ENCODE data around the gene ADCK2. TPM values are rescaled to one million over a fixed set of nuclear protein-coding genes. Genes with fewer than 3 reads are reported as not detected.
"Not testable (repeated sequence)": the region's sequence is repeated elsewhere in the genome, so short reads cannot be mapped to it uniquely, and the experiment has no call there.

The ADCK2 gene
- total RNA-seq, 4 donors from 2014 or later, result 19.7 to 27.2 (median 23.3) TPM

DNA sequence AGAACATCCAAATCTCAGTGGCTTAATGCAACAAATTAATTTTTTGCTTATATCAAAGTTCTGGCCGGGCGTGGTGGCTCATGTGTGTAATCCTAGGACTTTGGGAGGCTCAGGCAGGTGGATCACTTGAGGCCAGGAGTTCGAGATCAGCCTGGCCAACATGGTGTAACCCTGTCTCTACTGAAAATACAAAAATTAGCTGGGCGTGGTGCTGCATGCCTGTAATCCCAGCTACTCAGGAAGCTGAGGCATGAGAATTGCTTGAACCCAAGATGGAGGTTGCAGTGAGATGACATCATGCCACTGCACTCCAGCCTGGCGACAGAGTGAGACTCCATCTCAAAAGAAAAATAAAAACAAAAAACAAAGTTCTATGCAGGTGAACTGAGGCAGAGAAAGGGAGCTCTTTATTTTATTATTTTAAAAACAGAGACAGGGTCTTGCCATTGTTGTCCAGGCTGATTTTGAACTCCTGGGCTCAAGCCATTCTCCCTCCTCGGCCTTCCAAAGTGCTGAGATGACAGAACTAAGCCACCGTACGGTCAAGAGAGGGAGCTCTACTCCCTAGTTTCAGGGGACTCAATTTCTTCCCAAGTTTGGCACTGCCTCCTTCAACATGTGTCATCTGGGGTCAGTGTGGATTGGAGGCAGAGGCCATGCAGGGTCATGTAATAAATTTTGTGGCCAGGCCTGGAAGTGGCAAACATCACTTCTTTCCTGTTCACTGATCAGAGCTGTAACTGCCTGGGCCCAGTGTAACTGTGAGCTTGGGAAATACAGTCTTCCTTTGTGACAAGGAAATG lies 2.4 kb downstream of the ADCK2 start:
- H3K36me3 ChIP-seq, result peaks cover 0 to 12% of the 10 kb centered on the region in 2 donors
- no peak overlapping the region for H3K4me3 ChIP-seq
- H3K27ac ChIP-seq, result peak overlapping the region in 2 of 4 donors; percentile 6 to 35
- TF ChIP-seq POLR2A (IDR thresholded peaks at IDR 0.05), result no peak
- TF ChIP-seq, protein P1, sequence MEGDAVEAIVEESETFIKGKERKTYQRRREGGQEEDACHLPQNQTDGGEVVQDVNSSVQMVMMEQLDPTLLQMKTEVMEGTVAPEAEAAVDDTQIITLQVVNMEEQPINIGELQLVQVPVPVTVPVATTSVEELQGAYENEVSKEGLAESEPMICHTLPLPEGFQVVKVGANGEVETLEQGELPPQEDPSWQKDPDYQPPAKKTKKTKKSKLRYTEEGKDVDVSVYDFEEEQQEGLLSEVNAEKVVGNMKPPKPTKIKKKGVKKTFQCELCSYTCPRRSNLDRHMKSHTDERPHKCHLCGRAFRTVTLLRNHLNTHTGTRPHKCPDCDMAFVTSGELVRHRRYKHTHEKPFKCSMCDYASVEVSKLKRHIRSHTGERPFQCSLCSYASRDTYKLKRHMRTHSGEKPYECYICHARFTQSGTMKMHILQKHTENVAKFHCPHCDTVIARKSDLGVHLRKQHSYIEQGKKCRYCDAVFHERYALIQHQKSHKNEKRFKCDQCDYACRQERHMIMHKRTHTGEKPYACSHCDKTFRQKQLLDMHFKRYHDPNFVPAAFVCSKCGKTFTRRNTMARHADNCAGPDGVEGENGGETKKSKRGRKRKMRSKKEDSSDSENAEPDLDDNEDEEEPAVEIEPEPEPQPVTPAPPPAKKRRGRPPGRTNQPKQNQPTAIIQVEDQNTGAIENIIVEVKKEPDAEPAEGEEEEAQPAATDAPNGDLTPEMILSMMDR (IDR thresholded peaks at IDR 0.05 in 4 of 5, conservative IDR thresholded peaks at IDR 0.05 in 1 of 5), result peak in 2 of 5 experiments; percentile 25 to 40
- intact Hi-C loops (cut with DNase I; ENCODE audit: low total_unique reads) (loop anchor here (5.0 to 10.0 kb wide), 4 partner anchors 137 to 860 kb away; partner anchors contain the start of gene MRPS33), in situ Hi-C loops (cut with MboI; ENCODE audit: low sequenced_read_pairs in 4 of 4) (loop anchor here in 3 of 4 donors (25.0 kb wide), 1 partner anchor 337 kb away; the partner anchor contains the start of gene MRPS33 (in 3 of the 3))
- peak; percentile 53 to 62 for ATAC-seq
- H3K4me1 ChIP-seq, result peaks cover 16 to 26% of the 10 kb centered on the region in 2 donors
- peak in 1 of 2 donors; percentile 31 for DNase-seq
- H3K9me3 ChIP-seq, result no peaks in the 10 kb centered on the region
- H3K27me3 ChIP-seq, result no peaks in the 10 kb centered on the region

DNA sequence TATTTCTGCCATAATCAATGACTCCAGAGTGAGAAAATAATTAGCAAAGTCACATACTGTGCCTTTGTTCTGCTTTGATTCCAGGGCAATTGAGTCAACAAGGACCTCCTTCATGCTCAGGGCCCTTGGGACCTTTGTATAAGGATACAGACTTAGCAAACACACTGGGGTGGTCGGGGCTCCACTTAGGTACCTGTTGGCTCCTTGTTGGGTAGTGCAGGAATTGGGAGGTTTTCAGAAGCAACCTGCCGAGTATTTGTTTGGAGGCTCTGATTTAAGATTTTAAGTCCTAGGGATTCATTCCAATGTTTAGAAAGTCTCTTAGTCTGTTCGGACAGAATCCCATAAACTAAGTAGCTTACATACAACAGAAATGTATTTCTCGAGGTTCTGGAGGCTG lies 3.0 kb downstream of the ADCK2 start:
- Histone ChIP-seq H3K9me3 (no peaks in the 10 kb centered on the region), H3K4me1 (peaks cover 16 to 26% of the 10 kb centered on the region in 2 donors), H3K27ac (peak overlapping the region in 1 of 4 donors; percentile 35), H3K27me3 (no peaks in the 10 kb centered on the region), H3K4me3 (no peak overlapping the region), H3K36me3 (peaks cover 0 to 18% of the 10 kb centered on the region in 2 donors)
- in situ Hi-C loops (cut with MboI; ENCODE audit: low sequenced_read_pairs in 4 of 4) (loop anchor here in 3 of 4 donors (25.0 kb wide), 1 partner anchor 337 kb away; the partner anchor contains the start of gene MRPS33 (in 3 of the 3)), intact Hi-C loops (cut with DNase I; ENCODE audit: low total_unique reads) (loop anchor here (5.0 to 10.0 kb wide), 3 partner anchors 137 to 859 kb away; partner anchors contain the start of gene MRPS33)
- no peak for ATAC-seq
- TF ChIP-seq, protein P1 (IDR thresholded peaks at IDR 0.05 in 4 of 5, conservative IDR thresholded peaks at IDR 0.05 in 1 of 5), result no peak
- no peak for TF ChIP-seq POLR2A (IDR thresholded peaks at IDR 0.05)
- no peak for DNase-seq

DNA sequence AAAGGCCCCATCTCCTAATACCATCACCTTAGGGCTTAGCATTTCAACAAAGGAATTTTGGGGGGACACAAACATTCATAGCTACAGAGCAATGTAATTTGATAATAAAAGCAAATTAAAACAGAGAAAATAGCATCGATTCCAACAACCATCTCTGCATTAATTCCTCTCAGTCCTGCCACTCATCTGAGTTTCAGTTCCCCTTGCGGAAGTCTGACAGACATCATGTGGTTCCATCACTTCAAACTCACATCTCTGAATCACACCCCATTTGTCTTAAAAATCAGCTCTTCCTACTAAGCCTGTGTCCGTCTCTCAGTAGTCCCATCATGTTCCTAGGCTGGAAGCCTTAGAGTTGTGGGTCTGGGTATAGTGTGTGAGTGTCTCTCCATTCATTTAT lies 3.6 kb downstream of the ADCK2 start:
- Histone ChIP-seq H3K27ac (no peak overlapping the region), H3K4me1 (peaks cover 16 to 26% of the 10 kb centered on the region in 2 donors), H3K9me3 (no peaks in the 10 kb centered on the region), H3K27me3 (no peaks in the 10 kb centered on the region), H3K36me3 (peaks cover 0 to 24% of the 10 kb centered on the region in 2 donors), H3K4me3 (no peak overlapping the region)
- ATAC-seq, result no peak
- no peak for TF ChIP-seq POLR2A (IDR thresholded peaks at IDR 0.05)
- TF ChIP-seq, protein P1 (IDR thresholded peaks at IDR 0.05 in 4 of 5, conservative IDR thresholded peaks at IDR 0.05 in 1 of 5), result no peak
- no peak for DNase-seq
- in situ Hi-C loops (cut with MboI; ENCODE audit: low sequenced_read_pairs in 4 of 4), result loop anchor here in 3 of 4 donors (25.0 kb wide), 1 partner anchor 336 kb away; the partner anchor contains the start of gene MRPS33 (in 3 of the 3)
- intact Hi-C loops (cut with DNase I; ENCODE audit: low total_unique reads), result loop anchor here (5.0 to 10.0 kb wide), 3 partner anchors 136 to 858 kb away; partner anchors contain the start of gene MRPS33

DNA sequence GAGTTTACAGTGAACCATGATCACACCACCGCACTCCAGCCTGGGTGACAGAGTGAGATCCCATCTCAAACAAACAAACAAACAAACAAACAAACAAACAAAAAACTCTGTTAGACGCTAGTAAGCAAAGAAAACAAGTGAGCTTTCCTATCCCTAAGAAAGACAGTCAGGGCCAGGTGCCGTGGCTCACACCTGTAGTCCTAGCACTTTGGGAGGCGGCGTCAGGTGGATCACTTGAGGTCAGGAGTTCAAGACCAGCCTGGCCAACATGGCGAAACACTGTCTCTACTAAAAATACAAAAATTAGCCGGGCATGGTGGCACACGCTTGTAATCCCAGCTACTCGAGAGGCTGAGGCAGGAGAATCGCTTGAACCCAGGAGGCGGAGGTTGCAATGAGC lies 4.2 kb downstream of the ADCK2 start:
- in situ Hi-C loops (cut with MboI; ENCODE audit: low sequenced_read_pairs in 4 of 4), result loop anchor here in 3 of 4 donors (25.0 kb wide), 1 partner anchor 335 kb away; the partner anchor contains the start of gene MRPS33 (in 3 of the 3)
- H3K27me3 ChIP-seq, H3K9me3 ChIP-seq, H3K4me3 ChIP-seq, ATAC-seq, H3K27ac ChIP-seq, DNase-seq: not testable (repeated sequence)
- Histone ChIP-seq H3K4me1 (peaks cover 16 to 25% of the 10 kb centered on the region in 2 donors), H3K36me3 (peaks cover 0 to 29% of the 10 kb centered on the region in 2 donors)
- intact Hi-C loops (cut with DNase I; ENCODE audit: low total_unique reads), result loop anchor here (5.0 to 10.0 kb wide), 3 partner anchors 135 to 858 kb away; partner anchors contain the start of gene MRPS33
